HK-2 (cell line): Measurements from ENCODE around the gene RPA1.

Source experiments
- DNase-seq: peaks from one replicate; pipeline ENCODE4 v3.0.0-alpha.2; 2018; ENCODE audit not compliant: unreplicated experiment

Gene RPA1

DNA sequence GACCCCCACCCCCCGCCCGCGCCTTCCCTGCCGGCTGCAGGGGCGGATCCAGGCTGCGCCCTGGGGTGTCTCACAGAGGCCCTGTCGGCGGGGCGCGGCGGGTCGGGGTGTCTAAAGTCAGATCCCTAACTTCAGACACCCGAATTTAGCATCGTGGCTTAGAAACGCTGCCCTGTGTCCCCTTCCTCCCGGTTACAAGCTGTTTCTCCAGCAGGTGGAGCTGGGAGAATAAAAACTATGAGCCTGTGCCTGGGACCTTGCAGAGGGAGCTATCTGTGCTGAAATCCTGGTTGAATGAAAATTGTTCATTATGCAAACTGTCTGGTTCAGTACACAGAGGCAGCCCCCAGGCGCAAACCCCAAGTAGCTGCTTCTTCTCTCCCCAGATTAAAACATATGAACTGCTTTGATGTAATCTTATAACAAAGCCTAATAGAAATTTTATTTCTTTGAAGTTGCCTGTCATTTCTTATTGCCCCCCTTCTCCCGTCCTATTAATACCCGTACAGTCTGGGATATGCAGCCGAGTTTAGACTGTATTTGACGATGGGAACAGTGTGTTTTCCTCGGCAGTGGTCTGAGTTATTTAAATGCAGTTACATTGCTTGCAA is 79.0 kb downstream of the RPA1 start:
- DNase-seq = peak; percentile 39

DNA sequence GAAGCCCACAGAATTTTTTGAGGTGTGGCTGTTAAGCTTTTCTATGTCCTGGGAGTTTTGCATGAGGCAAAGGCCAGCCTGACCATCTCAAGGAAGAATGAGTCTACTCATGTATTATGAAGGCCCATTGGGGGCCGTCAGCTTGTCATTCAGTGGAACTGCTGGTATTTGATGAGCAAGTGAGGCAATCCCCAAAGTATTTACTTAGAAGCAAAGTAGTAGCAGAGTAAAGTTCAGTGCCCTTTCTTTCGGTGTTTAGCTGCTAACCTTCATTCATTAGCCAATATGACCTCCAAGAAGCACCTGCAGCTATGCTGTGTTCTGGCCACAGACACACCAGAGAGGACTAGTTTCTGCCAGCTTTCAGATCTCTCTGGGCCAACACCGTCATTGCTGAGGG is 80.2 kb downstream of the RPA1 start:
- no peak for DNase-seq

DNA sequence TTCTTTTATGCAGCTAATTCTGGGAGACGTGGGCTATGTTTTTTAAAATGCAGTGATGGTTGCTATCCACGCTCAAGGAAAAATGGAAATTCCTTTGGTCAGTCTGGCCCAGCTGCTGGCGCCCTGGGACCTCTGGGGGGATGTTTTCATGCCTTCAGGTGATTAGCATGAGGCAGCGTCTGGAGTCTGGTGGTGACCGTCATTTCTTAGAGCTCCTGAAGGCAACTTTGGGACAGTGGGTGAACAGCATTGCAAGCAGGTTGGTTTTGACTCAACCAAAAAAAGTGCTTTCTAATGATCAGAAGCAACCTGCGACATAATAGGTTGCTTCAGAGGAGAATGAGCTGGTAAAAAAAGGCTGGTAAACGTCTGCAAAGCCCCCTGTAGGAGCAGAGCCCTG is 82.3 kb downstream of the RPA1 start:
- no peak for DNase-seq

DNA sequence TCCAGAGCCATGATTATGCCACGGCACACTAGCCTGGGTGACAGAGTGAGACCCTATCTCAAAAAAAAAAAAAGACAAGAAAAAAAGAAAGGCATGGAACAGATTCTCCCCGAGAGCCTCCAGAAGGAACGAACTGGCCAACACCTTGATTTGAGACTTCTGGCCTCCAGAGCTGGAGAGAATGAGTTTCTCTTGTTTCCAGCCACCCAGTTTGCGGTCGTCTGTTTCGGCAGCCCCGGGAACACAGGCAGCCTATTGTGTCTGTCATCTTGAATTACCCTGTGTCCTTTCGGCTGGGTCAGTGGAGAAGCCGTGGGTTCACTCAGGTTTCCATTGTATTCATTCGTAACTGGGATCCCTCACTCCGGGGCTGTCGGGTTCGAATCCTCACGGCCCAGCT is 83.9 kb downstream of the RPA1 start:
- DNase-seq = no peak

DNA sequence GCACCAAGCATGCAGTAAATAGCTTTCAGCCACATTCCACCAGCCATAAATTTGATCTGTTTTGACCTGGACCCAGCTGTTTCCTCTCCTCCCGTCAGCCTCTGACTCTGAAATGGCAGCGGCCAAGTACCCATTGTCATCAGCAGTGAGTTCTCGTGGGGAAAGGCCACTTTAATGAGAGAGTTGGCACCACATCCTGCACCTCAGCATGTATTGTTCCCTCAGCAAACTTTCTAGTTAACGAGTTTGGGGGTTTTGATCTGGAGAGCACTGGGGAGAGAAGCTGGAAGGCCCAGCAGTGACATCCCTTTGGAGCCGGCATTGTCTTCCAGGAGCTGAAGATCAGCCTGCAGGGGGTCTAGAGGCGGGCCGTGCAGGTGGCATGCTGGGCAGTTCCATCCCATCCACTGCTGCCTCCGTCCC is 84.9 kb downstream of the RPA1 start:
- DNase-seq = no peak

DNA sequence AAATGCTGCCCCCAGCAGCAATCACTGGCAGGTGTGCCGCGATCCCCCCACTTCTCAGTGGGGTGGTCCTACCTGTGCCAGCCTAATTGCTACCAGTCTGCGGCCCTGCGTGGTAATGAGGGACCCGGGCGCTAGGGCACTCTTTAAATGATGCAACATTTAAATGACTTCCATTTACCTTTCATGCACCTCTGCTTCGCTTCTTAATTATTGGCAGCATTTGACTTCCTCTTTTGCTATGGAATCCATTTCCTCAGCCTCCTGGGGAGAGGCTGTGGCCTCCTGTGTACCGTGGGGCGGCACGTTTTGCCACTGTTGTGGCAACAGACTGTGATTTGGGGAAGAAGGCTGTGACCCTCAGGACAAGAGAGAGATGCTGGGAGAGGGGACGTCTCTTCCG is 86.1 kb downstream of the RPA1 start:
- no peak for DNase-seq

DNA sequence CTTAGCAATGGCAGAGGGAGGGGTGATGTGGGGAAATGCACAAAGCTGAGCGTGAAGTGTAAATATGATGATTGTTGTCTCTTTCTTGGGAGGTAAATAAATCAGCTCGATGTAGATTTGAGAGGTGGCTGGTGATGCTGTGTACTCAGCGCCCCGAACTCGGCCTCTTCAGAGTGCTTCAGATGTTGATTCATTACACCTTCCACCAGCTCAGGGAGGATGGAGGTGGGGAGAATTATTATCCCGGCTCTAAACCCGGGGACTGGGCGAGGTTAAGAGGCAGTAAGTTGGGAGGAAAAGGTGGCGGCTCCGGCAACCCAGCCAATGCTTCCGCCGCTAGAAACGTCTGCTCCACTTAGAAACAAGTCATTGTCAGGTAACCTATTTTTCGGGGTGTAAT is 86.5 kb downstream of the RPA1 start:
- no peak for DNase-seq

DNA sequence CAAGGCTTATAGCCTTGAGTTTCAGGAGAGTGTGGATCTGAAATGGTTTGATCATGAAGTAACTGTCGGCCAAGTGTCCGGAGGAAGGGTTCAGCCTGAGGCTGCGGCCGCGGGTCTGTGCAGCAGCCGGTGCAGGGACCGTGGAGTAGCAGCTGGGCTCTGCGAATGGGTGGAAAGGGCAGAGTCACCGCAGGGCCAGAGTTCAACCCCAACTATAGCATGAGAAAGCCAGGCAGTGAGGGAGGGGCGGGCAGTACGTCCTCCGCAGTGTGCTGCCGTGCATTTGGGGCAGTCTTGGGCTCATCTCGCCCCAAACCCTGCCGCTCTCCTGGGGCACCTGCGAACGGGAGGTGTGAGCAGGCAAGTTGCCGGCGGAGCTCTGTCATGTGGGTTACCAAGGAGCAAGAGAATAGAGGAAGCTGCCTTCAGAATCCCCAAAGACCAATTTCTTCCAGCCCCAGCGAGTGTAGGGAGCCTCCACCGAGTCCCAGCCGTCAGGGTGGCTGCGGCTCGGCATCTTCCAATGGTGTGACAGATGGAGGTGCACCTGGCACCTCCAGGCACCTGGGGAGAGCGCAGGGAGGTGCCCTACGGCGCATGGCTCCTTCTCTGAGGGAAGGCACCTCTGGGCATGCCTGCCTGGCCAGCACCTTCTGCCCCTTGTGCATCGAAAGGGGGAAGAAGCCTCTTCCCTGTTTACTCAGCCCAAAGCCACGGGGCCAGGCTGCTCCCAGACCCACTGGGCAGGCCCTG is 87.3 kb downstream of the RPA1 start:
- no peak for DNase-seq

DNA sequence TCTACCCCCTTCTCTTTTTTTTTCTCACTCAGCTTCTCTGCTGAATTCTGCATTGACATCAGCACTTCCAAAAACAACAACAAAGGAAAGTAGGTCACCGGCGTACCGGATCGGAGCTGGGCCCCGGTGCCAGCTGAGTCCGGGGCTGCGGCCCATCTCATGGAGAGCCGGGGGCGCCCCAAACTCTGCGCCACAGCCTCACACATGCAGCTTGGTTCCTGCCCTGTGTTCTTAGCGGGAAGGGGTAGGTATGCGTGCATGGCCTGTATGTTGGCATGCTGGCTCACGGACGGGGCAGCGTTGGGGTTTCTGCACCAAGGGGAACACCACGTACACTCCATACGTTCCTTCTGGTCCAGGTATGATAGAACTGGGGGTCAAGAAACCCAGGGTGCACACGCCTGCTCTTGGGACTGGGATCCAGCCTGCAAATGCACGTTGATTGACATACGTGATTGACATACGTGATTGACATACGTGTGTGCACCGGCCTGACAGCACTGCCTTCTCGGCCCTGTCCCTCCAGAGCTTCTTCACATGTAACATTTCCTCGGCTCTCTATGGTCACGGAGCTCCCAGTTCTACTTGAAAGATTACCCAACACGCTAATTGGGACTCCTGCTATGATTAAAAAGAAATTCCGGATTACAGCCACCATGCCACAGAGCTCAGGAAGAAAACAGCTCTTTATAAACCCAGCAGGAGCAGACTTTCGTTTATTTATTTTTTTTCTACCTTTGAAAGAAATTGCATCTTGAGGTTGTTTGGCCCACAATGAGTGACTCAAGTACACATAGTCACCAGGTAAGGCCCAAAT is 88.7 kb downstream of the RPA1 start:
- DNase-seq = no peak

DNA sequence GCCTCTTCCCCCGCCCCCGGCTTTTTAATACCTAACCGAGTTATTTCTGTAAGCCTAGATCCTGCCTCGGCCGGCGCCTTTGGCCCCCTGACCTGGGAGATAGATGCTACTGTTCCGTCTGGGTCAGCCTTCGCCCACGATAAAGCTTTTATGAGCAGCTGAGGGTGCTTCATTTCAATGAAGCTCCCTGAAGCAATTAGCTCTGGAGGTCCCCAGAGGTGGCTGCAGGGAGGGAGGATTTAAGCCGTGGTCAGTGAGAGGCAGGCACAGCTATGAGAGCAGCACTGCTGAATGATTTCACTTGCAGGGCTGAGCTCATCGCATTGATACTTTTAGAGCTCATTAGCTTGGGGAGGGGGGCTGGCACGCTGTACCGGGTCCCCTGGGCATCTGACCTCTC is 89.4 kb downstream of the RPA1 start:
- DNase-seq = no peak

DNA sequence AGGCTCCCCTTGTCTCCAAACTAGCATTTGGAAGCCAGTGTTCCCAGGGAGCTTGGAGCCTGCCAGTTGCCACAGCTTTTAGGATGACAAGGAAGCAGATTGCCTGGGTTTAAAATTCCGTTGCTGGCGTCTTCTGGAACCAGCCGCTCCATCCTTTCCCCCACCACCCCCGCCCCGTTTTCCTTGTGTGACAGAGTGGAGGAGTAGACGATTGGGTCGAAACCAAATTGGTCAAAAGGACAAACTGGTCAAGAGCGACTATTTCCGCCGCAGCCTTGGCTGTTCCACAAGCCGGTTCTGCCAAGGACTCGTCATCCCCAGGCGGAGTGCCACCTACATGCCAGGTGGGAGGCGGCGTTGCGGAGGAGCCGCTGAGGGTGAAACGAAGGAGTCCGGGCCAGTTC is 91.1 kb downstream of the RPA1 start:
- no peak for DNase-seq

DNA sequence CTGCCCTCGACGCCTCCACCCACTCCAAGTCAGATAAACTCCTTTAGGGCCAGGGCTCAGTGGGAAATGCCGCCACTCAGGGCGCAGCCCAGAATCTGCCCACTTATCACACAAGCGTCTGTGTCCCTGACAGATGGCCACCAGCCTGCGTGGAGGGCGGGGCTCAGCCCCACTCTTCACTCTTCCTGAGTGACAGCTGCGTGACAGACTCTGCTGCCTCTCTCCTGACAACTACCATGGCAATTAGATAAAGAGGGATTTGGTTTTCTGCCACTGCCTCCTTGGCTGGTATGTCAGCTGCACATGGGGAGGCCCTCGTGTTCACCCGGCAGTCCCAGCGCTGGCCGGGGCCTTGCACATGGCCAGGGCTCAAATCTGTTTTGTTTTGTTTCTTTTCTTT is 99.2 kb downstream of the RPA1 start:
- no peak for DNase-seq

DNA sequence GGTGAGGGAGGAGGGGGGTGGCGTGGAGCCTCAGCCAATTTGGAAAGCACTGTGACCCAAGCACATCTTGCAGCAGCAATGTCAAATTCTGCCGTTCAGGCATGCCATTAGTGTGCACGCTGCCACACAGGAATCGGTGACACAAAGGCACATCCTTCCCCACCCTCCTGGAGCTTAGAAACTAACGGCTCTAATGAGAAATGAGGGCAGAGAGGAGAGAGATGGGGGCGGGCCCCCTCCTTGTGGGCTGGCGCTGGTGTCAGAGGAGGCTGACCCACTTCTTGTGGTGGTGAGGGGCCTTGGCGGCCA is 100.5 kb downstream of the RPA1 start:
- no peak for DNase-seq

DNA sequence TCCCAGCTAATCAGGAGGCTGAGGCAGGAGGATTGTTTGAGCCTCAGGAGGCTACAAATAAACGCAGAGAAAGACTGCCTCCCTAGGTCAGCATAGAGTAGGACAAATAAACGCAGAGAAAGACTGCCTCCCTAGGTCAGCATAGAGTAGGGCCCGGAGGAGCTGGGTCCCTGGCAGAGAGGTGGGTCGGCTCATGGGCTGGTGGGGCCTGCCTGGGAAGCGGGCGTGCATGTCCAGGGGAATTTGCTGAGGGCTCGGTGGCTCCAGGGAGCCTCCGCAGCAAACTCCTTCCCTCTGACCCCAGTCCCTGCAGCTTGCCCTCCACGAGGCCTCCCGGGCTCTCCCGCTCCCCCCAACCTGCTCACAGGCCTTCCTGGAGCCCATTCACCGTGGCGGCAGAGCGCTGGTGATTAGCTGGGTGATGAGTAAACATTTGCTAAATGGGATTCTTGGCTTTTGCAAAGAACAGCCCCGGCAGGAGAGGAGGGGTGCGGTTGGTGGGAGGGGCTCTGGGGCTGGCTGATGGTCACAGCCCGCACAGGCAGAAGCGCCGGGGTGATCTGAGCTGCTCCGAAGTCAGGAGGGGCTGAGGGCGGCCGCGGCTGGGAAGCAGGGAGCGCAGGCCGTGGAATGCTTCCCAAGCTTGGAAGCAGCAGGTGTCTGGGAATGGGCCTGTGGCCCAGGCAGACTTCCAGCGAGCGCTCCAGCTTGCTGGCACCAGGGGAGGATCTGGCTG is 102.2 kb downstream of the RPA1 start:
- DNase-seq = peak; percentile 54

DNA sequence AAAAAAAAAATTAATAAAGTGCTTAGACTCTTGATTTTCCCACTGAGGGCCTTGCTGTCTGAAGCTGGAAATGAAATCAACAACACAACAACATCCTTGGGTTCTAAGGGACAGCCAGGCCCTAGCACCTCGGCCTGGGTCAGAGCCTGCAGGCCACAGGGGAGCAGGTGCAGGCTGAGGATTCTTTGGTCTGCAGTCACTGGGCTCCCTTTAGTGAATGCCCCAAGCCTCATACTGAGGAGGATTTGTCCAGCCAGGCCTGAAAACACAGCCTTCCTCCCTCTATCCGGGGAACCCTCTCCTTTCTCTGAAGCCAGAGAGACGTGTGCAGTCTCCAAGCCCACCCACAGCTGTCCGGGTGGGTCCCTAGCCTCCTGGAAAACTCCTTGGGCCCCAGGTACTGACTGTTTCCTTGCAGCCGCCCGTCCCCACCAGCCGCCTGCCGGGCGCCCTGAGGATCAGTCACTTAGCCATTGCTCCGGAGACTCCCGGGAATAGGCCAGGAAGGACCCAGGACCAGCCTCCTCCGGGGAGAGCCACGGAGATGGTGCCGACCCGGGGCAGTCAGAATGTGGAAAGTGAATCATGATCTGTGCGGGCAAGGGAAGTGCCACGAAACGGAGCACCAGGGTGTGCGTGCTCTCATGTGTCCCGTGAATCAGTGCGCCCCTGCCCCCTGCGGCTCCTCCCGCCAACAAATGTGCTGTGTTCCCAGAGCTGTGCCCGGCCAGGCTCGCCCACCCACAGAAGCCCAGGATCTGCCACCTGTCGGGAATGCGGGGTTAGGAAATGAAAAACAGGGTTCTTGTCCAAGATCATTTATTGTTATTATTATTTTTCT is 104.3 kb downstream of the RPA1 start:
- no peak for DNase-seq

DNA sequence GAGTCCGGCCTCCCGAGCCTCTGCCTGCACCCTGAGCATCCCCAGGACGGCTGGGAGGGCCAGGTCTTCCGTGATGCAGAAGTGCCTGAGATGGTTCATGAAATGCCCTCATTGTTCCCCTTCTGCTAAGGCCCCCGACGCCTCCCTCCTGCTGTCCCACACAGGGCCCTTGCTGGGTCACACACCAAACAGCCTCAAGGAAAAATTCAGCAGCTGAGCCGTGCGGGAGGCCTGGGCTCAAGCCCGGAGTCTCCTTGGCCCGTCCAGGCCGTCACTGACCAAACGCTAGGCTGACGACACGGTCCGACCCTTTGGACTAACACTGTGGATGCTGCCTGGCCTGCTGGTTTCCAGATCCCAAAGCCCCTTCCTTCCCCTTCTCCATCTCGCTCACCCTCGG is 105.1 kb downstream of the RPA1 start:
- no peak for DNase-seq

DNA sequence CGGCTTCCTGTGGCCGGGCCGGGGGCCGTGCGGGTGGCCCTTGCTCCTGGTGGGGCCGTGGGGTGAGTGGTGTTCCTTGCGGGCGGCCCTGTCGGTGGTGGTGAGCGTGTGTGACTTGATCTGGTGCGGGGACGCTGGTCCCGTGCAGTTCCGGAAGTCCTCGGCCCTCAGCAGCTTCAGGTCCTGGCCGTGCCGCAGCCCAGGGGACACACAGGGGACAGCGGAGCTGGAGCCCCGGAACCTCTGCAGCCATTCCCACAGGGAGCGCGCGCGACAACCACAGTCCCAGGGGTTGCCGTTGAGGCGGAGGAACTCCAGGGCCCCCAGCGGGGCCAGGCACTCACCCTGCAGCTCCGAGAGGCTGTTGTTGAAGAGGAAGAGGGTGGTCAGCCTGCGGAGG is 107.0 kb downstream of the RPA1 start:
- no peak for DNase-seq

DNA sequence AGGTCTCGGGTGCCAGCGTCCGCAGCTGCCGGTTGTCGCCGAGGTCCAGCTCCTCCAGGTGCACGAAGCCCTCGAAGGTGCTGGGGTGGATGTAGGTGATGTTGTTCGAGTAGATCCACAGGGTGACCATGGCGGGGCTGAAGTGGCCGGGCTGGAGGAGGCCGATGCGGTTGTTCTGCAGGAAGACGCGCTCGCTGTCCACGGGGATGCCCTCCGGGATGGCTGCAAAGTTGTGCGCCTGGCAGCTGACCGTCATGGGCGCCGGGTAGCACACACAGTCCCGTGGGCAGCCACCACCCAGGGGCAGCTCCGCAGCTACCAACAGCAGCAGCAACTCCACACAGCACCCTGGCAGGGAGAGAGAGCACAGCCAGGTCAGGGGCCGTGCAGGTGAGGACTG is 107.7 kb downstream of the RPA1 start:
- DNase-seq = no peak

DNA sequence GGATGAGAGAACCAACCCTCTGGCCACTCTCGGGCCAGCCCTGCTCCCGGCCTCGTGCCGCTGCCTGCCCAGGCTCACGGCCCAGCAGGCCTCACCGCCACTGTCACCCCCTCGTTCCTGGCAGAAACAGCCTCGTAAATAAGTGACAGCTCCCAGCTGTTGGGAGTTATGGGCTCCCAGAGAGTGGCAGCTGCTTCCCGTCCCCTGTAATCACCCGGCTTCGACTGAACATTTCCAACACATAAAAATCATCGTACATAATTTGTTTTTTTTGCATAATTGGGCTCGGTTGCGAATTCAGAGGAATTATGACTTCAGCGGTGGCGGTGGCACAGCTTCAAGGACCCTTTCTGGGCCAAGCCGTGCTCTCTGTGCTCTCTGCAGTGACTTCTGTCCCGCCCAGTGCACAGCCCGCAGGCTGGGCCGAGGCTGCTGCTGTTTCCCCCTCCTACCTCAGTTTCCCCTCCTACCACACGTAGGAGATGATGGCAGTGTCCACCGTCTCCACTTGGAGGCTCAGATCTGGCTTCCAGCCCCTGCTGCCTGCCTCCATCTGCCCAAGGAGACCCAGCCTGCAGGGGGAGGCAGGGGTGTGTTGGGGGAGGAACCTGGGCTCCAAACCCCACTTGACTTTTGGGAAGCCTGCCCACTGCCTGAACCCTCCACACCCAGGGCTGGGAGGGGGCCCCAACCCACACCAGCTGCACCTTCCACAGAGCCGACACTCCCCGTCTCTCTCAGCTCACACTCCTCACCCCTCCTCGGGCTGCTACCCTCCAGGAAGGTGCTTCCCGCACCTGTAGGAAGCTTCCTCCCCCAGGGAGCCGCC is 110.4 kb downstream of the RPA1 start:
- no peak for DNase-seq

DNA sequence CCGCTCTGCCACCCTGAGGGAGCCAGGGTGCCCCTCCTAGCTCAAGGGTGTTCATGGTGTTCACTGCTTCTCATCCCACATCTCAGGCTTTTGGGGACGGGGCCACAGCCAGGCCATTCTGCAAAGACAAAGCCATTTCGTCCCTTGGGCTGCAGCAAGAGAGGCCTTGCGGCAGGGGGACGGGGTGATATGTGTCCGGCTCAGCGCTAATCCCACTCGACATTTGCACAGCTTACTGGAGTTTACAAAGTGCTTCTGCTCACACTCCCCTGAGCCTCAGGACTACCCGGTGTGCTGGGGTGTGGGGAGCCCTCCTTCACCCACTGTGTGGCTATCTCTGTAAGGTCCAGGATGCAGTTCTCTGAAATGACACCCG is 111.0 kb downstream of the RPA1 start:
- DNase-seq = no peak
